Measurements from ENCODE around the gene ARHGEF1.

Gene ARHGEF1

GRCh38 chr19:41945135-41945766 is 62.3 kb downstream of the ARHGEF1 start:
- in situ Hi-C loops (cut with MboI; ENCODE audit: low sequenced_read_pairs), result no loop called here

GRCh38 chr19:41947091-41947490 is 64.1 kb downstream of the ARHGEF1 start:
- in situ Hi-C loops (cut with MboI; ENCODE audit: low sequenced_read_pairs), result no loop called here

GRCh38 chr19:41951686-41952172 is 68.7 kb downstream of the ARHGEF1 start:
- in situ Hi-C loops (cut with MboI; ENCODE audit: low sequenced_read_pairs), result no loop called here

- in situ Hi-C loops (cut with MboI; ENCODE audit: low sequenced_read_pairs), result no loop called here
Observed at GRCh38 chr19:41955521-41955920, 72.5 kb downstream of the ARHGEF1 start.

GRCh38 chr19:41956621-41957020 is 73.6 kb downstream of the ARHGEF1 start:
- in situ Hi-C loops (cut with MboI; ENCODE audit: low sequenced_read_pairs), result no loop called here
